Cardiac muscle cell (in vitro differentiated cells and primary cell): ENCODE results near the gene CDKL2. TPM values are rescaled to one million over a fixed set of nuclear protein-coding genes. Genes with fewer than 3 reads are reported as not detected.

Experiments used
- DNase-seq, 2 donors: peaks; one replicate each; pipeline versions ENCODE4 v3.0.0 to v3.0.0-alpha.2; 2010 to 2017; ENCODE audit warnings: low read depth in 1 of 2, low spot score in 1 of 2
- H3K27ac ChIP-seq: fragments of 200-600 bp; sonication (generic); 2 replicates; pipeline ENCODE4 v1.5.1; 2016
- H3K27me3 ChIP-seq: fragments of 200-600 bp; sonication (generic); 2 replicates; pipeline ENCODE4 v1.6.0; 2016; ENCODE audit warnings: control low read depth
- H3K36me3 ChIP-seq: fragments of 200-600 bp; sonication (generic); 2 replicates; pipeline ENCODE4 v1.5.1; 2016; ENCODE audit warnings: control low read depth
- H3K4me1 ChIP-seq: fragments of 200-600 bp; sonication (generic); 2 replicates; pipeline ENCODE4 v1.8.1; 2017; ENCODE audit warnings: low read depth, mild to moderate bottlenecking, mixed run types
- H3K4me3 ChIP-seq: fragments of 200-600 bp; sonication (generic); 2 replicates; pipeline ENCODE4 v1.5.1; 2016; ENCODE audit warnings: mild to moderate bottlenecking
- H3K9me3 ChIP-seq: fragments of 200-600 bp; sonication (generic); 2 replicates; pipeline ENCODE4 v1.5.1; 2017; ENCODE audit warnings: low read depth, mild to moderate bottlenecking, control low read depth
- CTCF ChIP-seq: IDR thresholded peaks from 2 replicates; pipeline ENCODE4 v1.5.1; 2012; ENCODE audit warnings: low read depth, mild to moderate bottlenecking, low read length
- polyA plus RNA-seq: library from polyadenylated mRNA; unstranded; fragments of >200 nt; fragmentation: Nextera tagmentation; extraction: Ambion mirVana; gene quantifications from 2 replicates; pipeline ENCODE4 v1.2.1, GENCODE V29; 2016
- total RNA-seq: library from RNA; depleted of rRNA; stranded (reverse); fragments of >200 nt; gene quantifications from 2 replicates; pipeline ENCODE4 v1.2.3, GENCODE V29; 2016

CDKL2 gene
- total and polyA plus RNA-seq, 2 experiments from 2014 or later: 2.5 to 4.4 TPM

- no peaks in the 10 kb centered on the region for H3K9me3 ChIP-seq
- H3K4me1 ChIP-seq: peaks cover 31% of the 10 kb centered on the region
- H3K27me3 ChIP-seq: no peaks in the 10 kb centered on the region
- no peak overlapping the region for H3K4me3 ChIP-seq
- peak in 1 of 2 donors; percentile 47 for DNase-seq
- peaks cover 10% of the 10 kb centered on the region for H3K36me3 ChIP-seq
- H3K27ac ChIP-seq: peak overlapping the region; percentile 32
- no peak for TF ChIP-seq CTCF
These were observed 32.3 kb upstream of the CDKL2 start for GRCh38 chr4:75662626-75663025.

GRCh38 chr4:75660491-75660890 lies 30.2 kb upstream of the CDKL2 start:
- TF ChIP-seq CTCF: no peak
- peaks cover 26% of the 10 kb centered on the region for H3K4me1 ChIP-seq
- H3K27ac ChIP-seq: peak overlapping the region; percentile 81
- H3K9me3 ChIP-seq: no peaks in the 10 kb centered on the region
- peaks cover 28% of the 10 kb centered on the region for H3K36me3 ChIP-seq
- no peak overlapping the region for H3K4me3 ChIP-seq
- DNase-seq: no peak
- H3K27me3 ChIP-seq: no peaks in the 10 kb centered on the region

GRCh38 chr4:75659512-75660031 lies 29.2 kb upstream of the CDKL2 start:
- DNase-seq: peak in 1 of 2 donors; percentile 19
- Histone ChIP-seq H3K27me3 (no peaks in the 10 kb centered on the region), H3K4me1 (peaks cover 26% of the 10 kb centered on the region), H3K36me3 (peaks cover 36% of the 10 kb centered on the region), H3K4me3 (no peak overlapping the region), H3K9me3 (no peaks in the 10 kb centered on the region), H3K27ac (peak overlapping the region; percentile 81)
- TF ChIP-seq CTCF: no peak

GRCh38 chr4:75658876-75659275 lies 28.5 kb upstream of the CDKL2 start:
- TF ChIP-seq CTCF: no peak
- Histone ChIP-seq H3K4me1 (peaks cover 26% of the 10 kb centered on the region), H3K36me3 (peaks cover 41% of the 10 kb centered on the region), H3K27me3 (no peaks in the 10 kb centered on the region), H3K27ac (peak overlapping the region; percentile 81), H3K9me3 (no peaks in the 10 kb centered on the region), H3K4me3 (no peak overlapping the region)
- DNase-seq: peak in 1 of 2 donors; percentile 39

- Histone ChIP-seq H3K36me3 (peaks cover 70% of the 10 kb centered on the region), H3K4me1 (peaks cover 15% of the 10 kb centered on the region), H3K9me3 (no peaks in the 10 kb centered on the region), H3K27me3 (no peaks in the 10 kb centered on the region), H3K27ac (peak overlapping the region; percentile 77), H3K4me3 (no peak overlapping the region)
- no peak for TF ChIP-seq CTCF
- DNase-seq: no peak
These were observed 25.2 kb upstream of the CDKL2 start for GRCh38 chr4:75655562-75655961.
